ENCODE results near the gene MORF4L2. TPM values are rescaled to one million over a fixed set of nuclear protein-coding genes. Genes with fewer than 3 reads are reported as not detected.

MORF4L2 gene
- total RNA-seq, 3 donors from 2014 or later: 140 to 183 (median 181) TPM

DNA sequence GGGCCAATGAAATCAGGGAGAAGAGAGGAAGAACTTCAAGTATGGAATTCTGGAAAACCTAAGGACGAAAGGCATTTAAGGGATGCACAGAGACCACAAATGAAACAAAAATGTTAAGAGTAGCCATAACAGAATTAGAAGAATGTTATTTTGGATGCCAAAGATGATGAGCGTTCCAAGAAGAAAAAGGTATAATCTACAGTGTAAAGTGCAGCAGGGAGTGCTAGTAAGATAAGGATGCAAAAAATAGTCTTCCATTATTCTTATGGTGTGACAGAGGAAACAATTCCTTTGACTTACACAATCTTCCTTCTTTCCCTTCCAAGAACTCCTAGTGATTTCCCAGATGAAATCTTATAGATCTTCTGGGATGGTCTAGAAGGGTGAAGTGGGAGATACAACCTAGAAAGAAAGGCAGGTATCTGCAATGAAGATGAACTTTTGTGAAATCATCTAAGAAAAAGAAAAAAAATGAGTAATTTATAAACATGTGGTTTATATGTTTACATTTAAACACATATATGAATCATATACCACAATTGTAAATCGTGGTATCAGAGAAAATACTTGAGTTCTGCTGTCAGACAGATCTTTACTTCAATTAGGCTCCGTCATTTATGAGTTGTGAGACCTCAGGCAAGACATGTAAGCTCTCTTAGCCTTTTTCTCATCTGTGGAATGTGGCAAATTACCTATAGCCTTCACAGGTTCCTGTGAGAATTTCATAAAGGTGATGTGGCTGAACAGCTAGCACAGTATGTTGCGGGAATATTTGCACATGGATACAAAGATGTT lies 8.1 kb downstream of the MORF4L2 start:
- ATAC-seq (no peak), DNase-seq (no peak)
- Histone ChIP-seq H3K4me1 (ENCODE audit: low read depth) (no peaks in the 10 kb centered on the region), H3K4me3 (no peak overlapping the region), H3K9me3 (no peaks in the 10 kb centered on the region), H3K36me3 (ENCODE audit: low read depth) (no peaks in the 10 kb centered on the region)
- intact Hi-C loops (cut with DNase I, micrococcal nuclease): no loop called here
- TF ChIP-seq, protein P1, sequence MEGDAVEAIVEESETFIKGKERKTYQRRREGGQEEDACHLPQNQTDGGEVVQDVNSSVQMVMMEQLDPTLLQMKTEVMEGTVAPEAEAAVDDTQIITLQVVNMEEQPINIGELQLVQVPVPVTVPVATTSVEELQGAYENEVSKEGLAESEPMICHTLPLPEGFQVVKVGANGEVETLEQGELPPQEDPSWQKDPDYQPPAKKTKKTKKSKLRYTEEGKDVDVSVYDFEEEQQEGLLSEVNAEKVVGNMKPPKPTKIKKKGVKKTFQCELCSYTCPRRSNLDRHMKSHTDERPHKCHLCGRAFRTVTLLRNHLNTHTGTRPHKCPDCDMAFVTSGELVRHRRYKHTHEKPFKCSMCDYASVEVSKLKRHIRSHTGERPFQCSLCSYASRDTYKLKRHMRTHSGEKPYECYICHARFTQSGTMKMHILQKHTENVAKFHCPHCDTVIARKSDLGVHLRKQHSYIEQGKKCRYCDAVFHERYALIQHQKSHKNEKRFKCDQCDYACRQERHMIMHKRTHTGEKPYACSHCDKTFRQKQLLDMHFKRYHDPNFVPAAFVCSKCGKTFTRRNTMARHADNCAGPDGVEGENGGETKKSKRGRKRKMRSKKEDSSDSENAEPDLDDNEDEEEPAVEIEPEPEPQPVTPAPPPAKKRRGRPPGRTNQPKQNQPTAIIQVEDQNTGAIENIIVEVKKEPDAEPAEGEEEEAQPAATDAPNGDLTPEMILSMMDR (IDR thresholded peaks at IDR 0.05): no peak

DNA sequence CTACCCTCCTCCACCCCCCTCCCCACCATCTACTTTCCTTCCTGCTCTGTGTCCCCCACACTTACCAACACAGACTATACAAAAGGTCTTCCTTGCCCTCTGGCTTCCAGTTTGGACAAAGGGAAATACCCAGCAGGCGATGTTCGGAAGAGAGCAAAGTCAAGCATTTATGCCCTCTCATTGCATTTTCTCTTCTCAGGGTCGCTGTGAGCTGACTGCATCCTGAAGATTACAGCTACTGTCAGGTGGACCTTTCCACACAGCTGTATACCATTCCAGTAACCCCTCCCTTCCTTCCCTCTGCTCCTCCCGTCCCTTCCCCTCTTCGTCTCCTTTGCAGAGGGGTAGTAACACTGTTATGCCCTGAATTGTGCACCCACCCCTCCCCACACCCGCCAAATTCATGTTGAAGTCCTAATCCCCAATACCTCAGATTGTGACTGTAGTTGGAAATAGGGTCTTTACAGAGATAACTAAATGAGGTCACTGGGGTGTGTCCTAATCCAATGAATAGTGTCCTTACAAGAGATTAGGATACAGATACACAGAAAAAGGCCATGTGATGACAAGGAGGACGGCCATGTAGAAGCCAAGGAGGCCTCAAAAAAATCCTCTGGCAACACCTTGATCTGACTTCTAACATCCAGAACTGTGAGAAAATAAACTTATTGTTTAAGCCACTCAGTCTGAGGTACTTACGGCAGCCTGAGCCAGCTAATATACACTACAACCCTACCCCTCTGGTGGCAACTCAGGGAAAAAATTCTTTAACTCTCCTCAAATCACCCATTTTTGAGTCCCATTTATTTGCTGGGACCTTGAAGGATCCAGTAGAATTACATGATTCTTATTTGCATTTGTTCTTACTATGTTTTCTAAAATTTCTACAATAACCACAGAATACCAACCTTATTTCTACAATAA lies 11.7 kb downstream of the MORF4L2 start:
- intact Hi-C loops (cut with DNase I, micrococcal nuclease): no loop called here
- Histone ChIP-seq H3K9me3 (no peaks in the 10 kb centered on the region), H3K36me3 (ENCODE audit: low read depth) (no peaks in the 10 kb centered on the region), H3K4me1 (ENCODE audit: low read depth) (no peaks in the 10 kb centered on the region), H3K4me3 (no peak overlapping the region)
- DNase-seq (no peak), ATAC-seq (no peak)
- TF ChIP-seq, protein P1 (IDR thresholded peaks at IDR 0.05): no peak

DNA sequence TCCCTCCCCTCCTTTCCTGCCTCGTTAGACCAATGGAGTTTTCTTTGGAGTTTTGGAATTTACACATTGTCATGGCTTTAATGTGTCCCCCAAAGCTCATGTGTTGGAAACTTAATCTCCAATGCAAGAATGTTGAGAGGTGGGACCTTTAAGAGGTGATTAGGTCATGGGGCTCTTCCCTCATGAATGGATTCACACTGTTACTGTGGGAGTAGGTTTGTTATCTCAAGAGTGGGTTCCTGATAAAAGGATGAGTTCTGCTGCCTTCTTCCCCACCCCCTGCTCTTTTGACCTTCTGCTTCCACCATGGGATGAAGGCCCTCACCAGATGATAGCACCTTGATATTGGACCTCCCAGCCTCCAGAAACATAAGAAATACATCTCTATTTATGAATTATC lies 16.8 kb downstream of the MORF4L2 start:
- Histone ChIP-seq H3K9me3 (no peaks in the 10 kb centered on the region), H3K4me1 (ENCODE audit: low read depth) (no peaks in the 10 kb centered on the region), H3K4me3 (no peak overlapping the region), H3K36me3 (ENCODE audit: low read depth) (no peaks in the 10 kb centered on the region)
- intact Hi-C loops (cut with DNase I, micrococcal nuclease): no loop called here
- DNase-seq (no peak), ATAC-seq (no peak)
- TF ChIP-seq, protein P1 (IDR thresholded peaks at IDR 0.05): no peak

DNA sequence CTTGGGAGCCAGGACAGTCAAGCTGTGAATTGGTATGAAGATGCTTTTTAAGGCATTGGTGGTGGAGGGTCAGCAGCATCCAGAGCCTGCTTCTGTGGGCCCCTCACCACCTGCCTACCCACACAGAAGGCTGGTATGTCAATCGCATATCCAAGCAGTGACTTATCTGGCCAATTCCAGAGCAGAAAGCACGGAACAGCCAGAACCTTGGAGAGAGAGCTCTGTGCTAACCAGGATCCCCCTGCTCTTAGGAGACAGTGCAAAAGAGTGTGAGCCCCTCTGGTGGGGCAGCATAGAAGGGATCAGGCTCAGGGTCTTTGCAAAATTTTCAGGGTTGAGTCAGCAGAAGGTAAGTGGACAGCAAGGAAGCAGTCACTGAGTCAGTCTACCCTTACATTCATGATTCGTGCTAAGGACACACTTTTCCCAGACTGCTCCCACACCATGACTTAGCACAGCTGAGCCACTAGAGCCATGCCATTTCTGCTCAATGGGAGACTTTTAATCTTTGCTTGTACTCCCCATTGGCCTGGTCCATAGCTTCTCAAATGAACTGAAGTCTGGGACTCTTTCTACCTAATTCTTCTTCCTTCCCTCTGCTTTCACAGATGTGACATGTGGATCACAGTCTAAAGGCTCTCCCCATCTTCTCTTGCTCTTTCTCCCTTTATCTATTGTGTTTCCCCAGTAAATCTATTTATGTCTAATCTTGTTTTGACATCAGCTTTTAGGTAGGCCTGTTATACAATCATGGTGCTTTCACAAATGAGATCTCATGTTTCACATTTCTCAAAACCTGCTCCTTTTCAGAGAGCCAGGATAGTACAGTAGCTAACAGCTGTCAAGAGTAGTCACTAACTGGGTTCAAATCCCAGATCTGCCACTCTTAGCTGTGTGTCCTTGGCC lies 20.0 kb downstream of the MORF4L2 start:
- no peak for DNase-seq
- intact Hi-C loops (cut with DNase I, micrococcal nuclease): no loop called here
- H3K9me3 ChIP-seq: no peaks in the 10 kb centered on the region
- no peaks in the 10 kb centered on the region for H3K36me3 ChIP-seq (ENCODE audit: low read depth)
- TF ChIP-seq, protein P1 (IDR thresholded peaks at IDR 0.05): no peak
- H3K4me3 ChIP-seq: no peak overlapping the region
- no peaks in the 10 kb centered on the region for H3K4me1 ChIP-seq (ENCODE audit: low read depth)
- ATAC-seq: no peak
